Spleen (tissue), 11 donors: ENCODE measurements around the gene ANG. TPM values are rescaled to one million over a fixed set of nuclear protein-coding genes. Genes with fewer than 3 reads are reported as not detected.
"Not testable (repeated sequence)": the region's sequence is repeated elsewhere in the genome, so short reads cannot be mapped to it uniquely, and the experiment has no call there.

Source experiments
- DNase-seq: peaks from one replicate; pipeline ENCODE4 v3.0.0-alpha.2; 2020
- H3K27ac ChIP-seq, 8 donors: fragments of 200-600 bp; sonication (generic) in 7 of 8; 1 replicate in 4 of 8; 2 replicates in 4 of 8; pipeline versions ENCODE4 v1.5.0 to v1.8.0; 2016 to 2021; ENCODE audit warnings: inconsistent platforms in 4 of 8, mild to moderate bottlenecking in 4 of 8, moderate library complexity in 1 of 8
- H3K27me3 ChIP-seq, 7 donors: fragments of 200-600 bp; sonication (generic) in 6 of 7; replicated peaks in 1 of 7; 1 replicate in 4 of 7; 2 replicates in 3 of 7; pipeline versions ENCODE4 v1.5.0 to v1.8.0; 2016 to 2021; ENCODE audit warnings: inconsistent platforms in 3 of 7, mild to moderate bottlenecking in 1 of 7
- H3K36me3 ChIP-seq, 6 donors: fragments of 200-600 bp; sonication (generic) in 5 of 6; 1 replicate in 4 of 6; 2 replicates in 2 of 6; pipeline versions ENCODE4 v1.5.0 to v1.8.0; 2016 to 2021; ENCODE audit warnings: inconsistent platforms in 2 of 6
- H3K4me1 ChIP-seq, 6 donors: fragments of 200-600 bp; sonication (generic) in 5 of 6; 1 replicate in 3 of 6; 2 replicates in 3 of 6; pipeline versions ENCODE4 v1.5.0 to v1.8.0; 2016 to 2021; ENCODE audit warnings: inconsistent platforms in 3 of 6
- H3K4me3 ChIP-seq, 8 donors: fragments of 200-600 bp; sonication (generic) in 7 of 8; 1 replicate in 4 of 8; 2 replicates in 4 of 8; pipeline versions ENCODE4 v1.5.0 to v1.8.0; 2016 to 2021; ENCODE audit warnings: inconsistent platforms in 4 of 8, mild to moderate bottlenecking in 4 of 8, moderate library complexity in 2 of 8
- H3K9me3 ChIP-seq, 8 donors: fragments of 200-600 bp; sonication (generic) in 7 of 8; 1 replicate in 4 of 8; 2 replicates in 4 of 8; pipeline versions ENCODE4 v1.5.0 to v1.8.0; 2016 to 2021; ENCODE audit warnings: inconsistent platforms in 4 of 8
- POLR2A ChIP-seq, 3 donors: fragments of 450-650 bp; IDR thresholded peaks; one replicate each; pipeline ENCODE4 v1.5.1; 2017; ENCODE audit warnings: antibody characterized with exemption in 3 of 3, mild to moderate bottlenecking in 1 of 3
- POLR2AphosphoS5 ChIP-seq, 3 donors: sonication (generic); formaldehyde crosslinking; IDR thresholded peaks; one replicate each; pipeline ENCODE4 v1.5.1; 2017; ENCODE audit warnings: antibody characterized with exemption in 3 of 3
- WGBS, 5 donors: extraction: QIAGEN DNeasy Blood & Tissue Kit in 3 of 5; methylation state at CpG; one replicate each; pipeline versions ENCODE4 v1.1.5 to v1.1.7; 2013 to 2018; 5-methylcytosine and 5-hydroxymethylcytosine counted together
- intact Hi-C: fragments of 100-400 bp; cut with DNase I; formaldehyde crosslinking; loops from one replicate; pipeline ENCODE4 v1.15.0; 2023; ENCODE audit warnings: low total_unique reads
- polyA plus RNA-seq, 3 donors: library from polyadenylated mRNA; stranded (reverse); fragments of 200-250 nt; gene quantifications; one replicate each; pipeline ENCODE4 v1.2.1, GENCODE V29; 2013
- total RNA-seq, 7 donors: library from RNA; depleted of rRNA in 3 of 7; stranded (reverse); fragments of >200 nt in 3 of 7; fragmentation: NEBNext Ultra II Directional in 4 of 7; extraction: Animal tissue kit (Norgen Biotek cat#: 25700) in 4 of 7; gene quantifications; one replicate each; pipeline versions ENCODE4 v1.1.0 to v1.2.1, GENCODE V29; 2016 to 2021
- TF ChIP-seq, protein P1 (sequence below), 11 experiments: fragments of 200-600 bp in 7 of 11; fragments of 450-650 bp in 4 of 11; sonication (generic) in 4 of 11; IDR thresholded peaks in 8 of 11; conservative IDR thresholded peaks in 3 of 11; 1 replicate in 7 of 11; 2 replicates in 4 of 11; pipeline versions ENCODE4 v1.4.0 to v1.8.0; 2016 to 2021; ENCODE audit warnings: antibody characterized with exemption in 11 of 11, inconsistent platforms in 4 of 11, mild to moderate bottlenecking in 1 of 11
- donor health status: healthy with polysubstance abuse.
- donor health status: DM: no; HTN: no; CAD: no; lungs with moderate emphysema.
- donor health status: DM: no; HTN: no; CAD: no.
- donor health status: Bipolar disorder and iron deficiency.
- donor health status: healthy.
- donor health status: DM: no; HTN: no; CAD: no.
- donor health status: DM: yes; HTN: yes; CAD: no.

Gene ANG
- total and polyA plus RNA-seq, 10 donors: 1.6 to 10.2 (median 4.3) TPM

DNA sequence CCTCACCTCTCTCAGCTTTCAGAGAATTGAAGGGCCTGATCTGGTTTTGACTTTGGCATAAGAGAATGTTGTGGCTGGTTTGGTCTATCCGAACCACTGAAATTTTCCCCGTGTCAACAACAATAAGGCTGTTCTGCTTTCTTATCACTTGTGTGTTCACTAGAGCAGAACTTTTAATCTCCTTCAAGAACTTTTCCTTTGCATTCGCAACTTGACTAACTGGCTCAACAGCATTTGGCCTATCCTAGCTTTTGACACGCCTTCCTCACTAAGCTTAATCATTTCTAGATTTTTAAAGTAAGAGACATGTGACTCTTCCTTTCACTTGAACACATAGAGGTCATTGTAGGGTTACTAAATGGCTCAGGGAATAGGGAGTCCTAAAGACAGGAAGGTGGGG, 31.2 kb downstream of the ANG start:
- H3K36me3 ChIP-seq: no peaks in the 10 kb centered on the region
- H3K9me3 ChIP-seq: no peaks in the 10 kb centered on the region
- peak overlapping the region in 4 of 8 donors; percentile 34 to 96 (median 39) for H3K27ac ChIP-seq
- intact Hi-C loops: no loop called here
- TF ChIP-seq, protein P1, sequence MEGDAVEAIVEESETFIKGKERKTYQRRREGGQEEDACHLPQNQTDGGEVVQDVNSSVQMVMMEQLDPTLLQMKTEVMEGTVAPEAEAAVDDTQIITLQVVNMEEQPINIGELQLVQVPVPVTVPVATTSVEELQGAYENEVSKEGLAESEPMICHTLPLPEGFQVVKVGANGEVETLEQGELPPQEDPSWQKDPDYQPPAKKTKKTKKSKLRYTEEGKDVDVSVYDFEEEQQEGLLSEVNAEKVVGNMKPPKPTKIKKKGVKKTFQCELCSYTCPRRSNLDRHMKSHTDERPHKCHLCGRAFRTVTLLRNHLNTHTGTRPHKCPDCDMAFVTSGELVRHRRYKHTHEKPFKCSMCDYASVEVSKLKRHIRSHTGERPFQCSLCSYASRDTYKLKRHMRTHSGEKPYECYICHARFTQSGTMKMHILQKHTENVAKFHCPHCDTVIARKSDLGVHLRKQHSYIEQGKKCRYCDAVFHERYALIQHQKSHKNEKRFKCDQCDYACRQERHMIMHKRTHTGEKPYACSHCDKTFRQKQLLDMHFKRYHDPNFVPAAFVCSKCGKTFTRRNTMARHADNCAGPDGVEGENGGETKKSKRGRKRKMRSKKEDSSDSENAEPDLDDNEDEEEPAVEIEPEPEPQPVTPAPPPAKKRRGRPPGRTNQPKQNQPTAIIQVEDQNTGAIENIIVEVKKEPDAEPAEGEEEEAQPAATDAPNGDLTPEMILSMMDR (IDR thresholded peaks at IDR 0.05 in 8 of 11, conservative IDR thresholded peaks at IDR 0.05 in 3 of 11): no peak
- TF ChIP-seq POLR2A (IDR thresholded peaks at IDR 0.05) (no peak), POLR2AphosphoS5 (IDR thresholded peaks at IDR 0.05) (no peak)
- WGBS, 5 donors: 72 to 86% (median 78%) methylated on average over 4 of the region's 4 CpGs
- H3K27me3 ChIP-seq: peaks cover 0 to 19% (median 7%) of the 10 kb centered on the region in 7 donors
- no peak overlapping the region for H3K4me3 ChIP-seq
- no peak for DNase-seq
- H3K4me1 ChIP-seq: peaks cover 0 to 34% (median 9%) of the 10 kb centered on the region in 6 donors

GRCh38 chr14:20720741-20721140, 32.2 kb downstream of the ANG start:
- Histone ChIP-seq H3K4me3 (no peak overlapping the region), H3K4me1 (peaks cover 0 to 35% (median 4%) of the 10 kb centered on the region in 6 donors), H3K9me3 (no peaks in the 10 kb centered on the region), H3K27ac (peak overlapping the region in 1 of 8 donors; percentile 96), H3K36me3 (no peaks in the 10 kb centered on the region), H3K27me3 (peaks cover 0 to 26% (median 7%) of the 10 kb centered on the region in 7 donors)
- DNase-seq: no peak
- TF ChIP-seq, protein P1 (IDR thresholded peaks at IDR 0.05 in 8 of 11, conservative IDR thresholded peaks at IDR 0.05 in 3 of 11): no peak
- TF ChIP-seq POLR2A (IDR thresholded peaks at IDR 0.05): no peak
- no peak for TF ChIP-seq POLR2AphosphoS5 (IDR thresholded peaks at IDR 0.05)
- 79 to 86% (median 81%) methylated on average over 6 of the region's 6 CpGs for WGBS, 5 donors
- intact Hi-C loops: no loop called here

- H3K27me3 ChIP-seq: peaks cover 0 to 27% (median 7%) of the 10 kb centered on the region in 7 donors
- H3K4me1 ChIP-seq: peaks cover 0 to 40% (median 2%) of the 10 kb centered on the region in 6 donors
- intact Hi-C loops: no loop called here
- TF ChIP-seq POLR2AphosphoS5 (IDR thresholded peaks at IDR 0.05): no peak
- TF ChIP-seq, protein P1 (IDR thresholded peaks at IDR 0.05 in 8 of 11, conservative IDR thresholded peaks at IDR 0.05 in 3 of 11): no peak
- TF ChIP-seq POLR2A (IDR thresholded peaks at IDR 0.05): no peak
- 93 to 99% (median 96%) methylated on average over 12 of the region's 12 CpGs for WGBS, 5 donors
- no peak overlapping the region for H3K27ac ChIP-seq
- H3K36me3 ChIP-seq: no peaks in the 10 kb centered on the region
- DNase-seq: no peak
- H3K9me3 ChIP-seq: no peaks in the 10 kb centered on the region
- no peak overlapping the region for H3K4me3 ChIP-seq
These were observed 33.5 kb downstream of the ANG start for GRCh38 chr14:20722016-20722415.

DNA sequence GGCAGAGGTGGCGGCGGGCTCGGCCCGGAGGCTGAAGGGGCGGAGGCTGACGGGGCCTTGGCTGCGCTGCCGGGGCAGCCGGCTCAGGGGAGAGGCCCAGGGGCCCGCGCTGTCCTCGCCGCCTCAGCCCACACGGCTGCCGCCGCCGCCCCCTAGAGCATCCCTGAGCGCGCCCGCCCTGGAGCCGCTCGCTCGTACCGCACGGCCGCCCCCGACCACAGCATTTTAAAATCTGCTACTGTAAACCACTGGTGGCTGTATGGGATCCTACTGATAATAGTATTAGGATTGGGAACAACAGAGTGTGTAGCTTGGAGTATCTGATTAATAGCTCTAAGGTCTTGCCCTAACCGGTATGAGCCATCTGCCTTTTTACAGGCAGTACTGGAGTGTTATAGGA, 34.9 kb downstream of the ANG start:
- intact Hi-C loops: no loop called here
- peak; percentile 80 for DNase-seq
- H3K4me3 ChIP-seq: peak overlapping the region in 1 of 8 donors; percentile 40
- TF ChIP-seq POLR2A (IDR thresholded peaks at IDR 0.05) (no peak), POLR2AphosphoS5 (IDR thresholded peaks at IDR 0.05) (no peak)
- TF ChIP-seq, protein P1 (IDR thresholded peaks at IDR 0.05 in 8 of 11, conservative IDR thresholded peaks at IDR 0.05 in 3 of 11): no peak
- no peaks in the 10 kb centered on the region for H3K9me3 ChIP-seq
- peaks cover 0 to 28% (median 2%) of the 10 kb centered on the region in 6 donors for H3K4me1 ChIP-seq
- 14 to 68% (median 40%) methylated on average over 20 to 28 of the region's 28 CpGs for WGBS, 5 donors
- no peaks in the 10 kb centered on the region for H3K36me3 ChIP-seq
- H3K27ac ChIP-seq: peak overlapping the region in 2 of 8 donors; percentile 16 to 21
- H3K27me3 ChIP-seq: peaks cover 0 to 27% (median 7%) of the 10 kb centered on the region in 7 donors

DNA sequence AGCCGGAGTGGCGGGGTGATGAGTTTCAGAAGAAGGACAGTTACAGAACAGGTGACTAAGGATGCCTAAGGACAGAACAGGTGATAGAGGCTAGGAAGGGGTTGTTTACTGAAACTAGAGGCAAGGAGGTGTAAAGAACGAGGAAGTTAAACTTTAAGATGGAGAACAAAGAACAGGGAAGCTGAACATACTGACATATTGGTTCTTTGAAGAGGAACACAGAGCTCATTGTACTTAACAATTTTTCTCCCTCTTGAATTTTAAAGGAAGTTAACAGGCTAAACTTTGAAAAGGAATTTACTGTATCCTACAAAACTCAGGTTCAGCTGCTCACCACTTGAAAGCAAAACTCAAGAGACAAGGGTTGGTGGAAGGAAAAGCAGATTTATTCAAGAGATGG, 37.6 kb downstream of the ANG start:
- H3K4me3 ChIP-seq: peak overlapping the region in 1 of 8 donors; percentile 31
- peaks cover 0 to 28% (median 2%) of the 10 kb centered on the region in 6 donors for H3K4me1 ChIP-seq
- H3K9me3 ChIP-seq, DNase-seq, H3K36me3 ChIP-seq, intact Hi-C loops: not testable (repeated sequence)
- peak overlapping the region in 4 of 8 donors; percentile 63 to 86 (median 81) for H3K27ac ChIP-seq
- H3K27me3 ChIP-seq: peaks cover 0 to 27% (median 7%) of the 10 kb centered on the region in 7 donors
- 62 to 75% (median 64%) methylated on average over 3 of the region's 3 CpGs for WGBS, 5 donors
